Measurements from ENCODE around the gene DPM1.

The DPM1 gene

GRCh38 chr20:50957798-50958614 is at the start of gene DPM1:
TSS of gene DPM1 (minus strand) at chr20:50958532. CDS start at chr20:50958523, 9 bp downstream.
- DNase-seq (ENCODE audit: low spot score) = peak; percentile 87

DNA sequence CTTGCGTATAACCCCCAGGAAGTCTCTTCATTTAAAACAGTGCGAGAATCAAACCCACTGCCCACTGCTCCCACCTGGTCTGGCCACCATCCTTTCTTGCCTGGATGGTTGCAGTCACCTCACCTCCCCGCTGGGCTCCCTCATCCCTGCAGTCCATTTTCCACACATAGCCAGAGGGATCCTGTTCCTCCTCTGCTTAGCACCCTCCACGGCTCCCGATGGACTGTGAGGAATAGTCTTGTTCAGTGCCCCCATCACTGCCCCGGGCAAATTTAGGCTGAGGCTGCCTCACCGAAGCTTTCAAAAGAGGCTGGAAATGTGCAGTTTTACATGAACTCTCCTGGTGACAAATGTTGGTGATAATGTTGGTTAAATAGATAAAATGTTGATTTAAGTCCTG is 46.9 kb upstream of the DPM1 start:
- DNase-seq (ENCODE audit: low spot score) = no peak

DNA sequence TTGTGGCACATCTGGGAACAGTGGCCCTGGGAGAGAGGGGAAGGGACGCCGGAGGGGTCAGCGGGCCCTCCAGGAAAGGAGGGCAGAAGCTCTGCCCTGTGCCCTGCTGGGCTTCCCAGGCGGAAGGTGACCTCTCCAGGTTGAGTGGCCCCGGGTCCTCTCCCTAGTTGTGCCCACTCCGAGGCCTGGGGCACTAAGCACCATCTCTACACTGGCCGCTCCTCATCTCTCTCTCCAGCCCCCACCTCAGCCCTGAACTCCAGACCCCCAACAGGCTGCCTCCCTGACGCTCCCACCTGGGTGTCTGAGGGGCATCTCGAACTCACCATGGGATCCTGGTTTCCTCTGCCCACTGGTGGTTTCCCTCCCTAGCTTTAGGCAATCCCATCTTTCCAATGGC is 46.4 kb upstream of the DPM1 start:
- DNase-seq (ENCODE audit: low spot score) = no peak

DNA sequence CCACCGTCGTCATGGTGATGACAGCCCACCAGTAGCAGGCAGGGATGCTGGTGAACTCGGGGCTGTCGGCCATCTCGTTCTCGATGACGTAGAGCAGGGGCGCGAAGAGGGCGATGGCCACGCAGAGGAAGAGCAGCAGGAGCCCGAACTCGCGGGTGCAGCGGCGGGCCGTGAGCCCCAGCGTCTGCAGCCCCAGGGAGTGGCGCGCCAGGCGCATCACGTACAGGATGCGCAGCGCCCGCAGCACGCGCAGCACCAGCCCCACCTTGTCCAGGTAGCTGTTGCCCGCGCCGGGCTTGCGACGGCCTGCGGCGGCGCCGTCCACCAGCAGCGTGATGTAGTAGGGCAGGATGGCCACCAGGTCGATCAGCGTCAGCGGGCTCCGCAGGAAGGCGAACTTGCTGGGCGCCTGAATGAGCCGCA is 46.0 kb upstream of the DPM1 start:
- DNase-seq (ENCODE audit: low spot score) = no peak

- no peak for DNase-seq (ENCODE audit: low spot score)
These were observed 45.4 kb upstream of the DPM1 start for GRCh38 chr20:51003753-51004152.

- DNase-seq (ENCODE audit: low spot score) = no peak
These were observed 44.3 kb upstream of the DPM1 start for GRCh38 chr20:51002633-51003032.

DNA sequence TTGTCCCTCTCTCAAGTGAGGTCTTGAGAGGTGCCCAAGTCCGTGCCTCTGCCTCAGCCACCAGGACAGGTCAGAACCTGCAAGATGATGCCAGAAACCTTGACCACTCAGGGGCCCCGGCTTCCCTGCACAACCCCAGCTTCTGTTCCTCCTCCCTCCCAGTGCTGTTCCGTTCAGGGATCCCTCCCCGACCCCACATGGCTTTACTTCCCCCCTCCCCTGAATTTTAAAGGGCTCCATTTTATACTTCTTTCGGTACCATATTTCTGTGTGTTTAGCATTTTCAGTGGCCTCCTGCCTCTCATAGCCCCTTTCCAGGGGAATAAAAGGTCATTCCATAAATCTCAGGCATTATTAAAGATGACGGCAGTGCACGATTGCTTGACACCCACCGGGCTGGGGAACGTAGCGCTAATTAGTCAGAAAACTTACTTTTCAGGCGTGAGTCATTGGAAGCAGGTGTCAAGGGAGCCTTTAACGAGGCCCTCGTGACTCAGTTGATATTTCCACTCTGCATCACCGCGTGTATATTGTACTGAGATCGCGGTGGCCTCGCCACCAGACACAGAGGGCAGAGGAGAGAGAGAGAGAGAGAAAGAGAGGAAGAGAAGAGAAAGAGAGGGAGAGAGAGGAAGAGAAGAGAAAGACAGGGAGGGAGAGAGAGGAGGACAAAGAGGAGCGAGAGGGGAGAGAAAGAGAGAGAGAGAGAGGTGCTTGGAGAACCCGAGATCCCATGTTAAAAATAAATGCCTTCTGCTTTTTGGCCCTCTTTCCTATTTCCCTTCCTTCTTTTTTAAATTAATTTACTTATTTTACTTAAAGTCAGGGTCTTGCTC is 43.3 kb upstream of the DPM1 start:
- no peak for DNase-seq (ENCODE audit: low spot score)

DNA sequence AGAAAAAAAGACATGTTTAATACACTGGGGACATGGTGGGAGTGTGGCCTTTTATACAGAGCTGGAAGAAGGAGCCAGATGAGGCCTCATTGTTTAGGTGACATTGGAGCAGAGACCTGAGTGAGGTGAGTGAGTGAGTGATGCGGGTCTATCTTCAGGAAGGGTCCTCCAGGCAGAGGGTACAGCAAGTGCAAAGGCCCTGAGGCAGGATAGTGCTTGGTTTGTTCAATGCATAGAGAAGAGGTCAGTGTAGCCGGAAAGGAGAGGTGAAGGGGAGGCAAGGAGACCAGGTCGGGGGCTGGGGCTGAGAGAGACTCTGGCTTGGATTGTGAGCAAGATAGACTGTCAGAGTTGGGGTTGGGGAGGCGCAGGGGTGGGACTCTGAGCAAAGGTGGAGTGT is 41.0 kb upstream of the DPM1 start:
- DNase-seq (ENCODE audit: low spot score) = no peak

DNA sequence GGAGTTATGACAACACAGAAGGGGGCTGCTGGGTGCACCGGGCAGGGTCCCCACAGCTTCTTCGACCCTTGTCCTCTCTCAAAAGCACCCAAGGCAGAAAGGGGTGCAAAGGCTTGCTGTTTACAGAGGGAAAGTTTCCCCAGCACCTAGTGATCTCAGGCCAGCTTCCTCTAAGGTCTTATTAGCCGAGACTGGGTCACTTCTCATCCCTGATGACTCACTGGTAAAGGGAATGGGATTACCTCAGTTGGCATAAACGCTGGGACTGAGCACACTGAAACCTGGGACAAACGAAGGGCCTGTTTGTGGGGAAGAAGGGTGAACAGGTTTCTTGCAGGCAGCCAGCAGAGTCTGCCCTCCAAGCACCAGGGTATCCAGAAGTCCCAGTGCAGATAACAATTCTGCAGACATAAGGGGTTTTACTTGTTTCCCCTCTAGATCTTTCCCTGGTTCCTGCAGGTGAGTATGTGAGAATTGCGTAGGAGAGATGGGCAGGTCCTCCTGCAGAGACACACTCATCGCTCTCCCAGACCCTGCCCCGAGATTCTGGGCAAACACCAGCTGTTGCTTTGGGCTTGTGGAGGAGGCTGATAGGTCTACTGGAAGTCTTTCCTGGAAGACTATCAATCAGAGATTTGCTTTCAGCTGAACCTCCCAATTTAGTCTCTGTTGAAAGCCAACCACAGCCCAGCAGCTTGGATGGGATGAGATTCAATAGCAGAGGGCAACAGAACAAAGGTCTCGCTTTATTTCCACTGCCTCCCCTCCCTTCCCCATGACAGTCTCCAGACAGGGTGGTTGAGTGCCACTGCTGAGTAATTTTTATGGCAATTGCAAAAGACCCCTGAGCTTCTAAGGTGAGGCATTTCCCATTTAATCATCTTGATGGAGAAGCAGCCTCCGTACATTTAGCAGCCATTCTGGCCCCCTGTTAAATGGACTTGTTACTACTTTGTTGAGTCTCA is 38.9 kb upstream of the DPM1 start:
- no peak for DNase-seq (ENCODE audit: low spot score)

DNA sequence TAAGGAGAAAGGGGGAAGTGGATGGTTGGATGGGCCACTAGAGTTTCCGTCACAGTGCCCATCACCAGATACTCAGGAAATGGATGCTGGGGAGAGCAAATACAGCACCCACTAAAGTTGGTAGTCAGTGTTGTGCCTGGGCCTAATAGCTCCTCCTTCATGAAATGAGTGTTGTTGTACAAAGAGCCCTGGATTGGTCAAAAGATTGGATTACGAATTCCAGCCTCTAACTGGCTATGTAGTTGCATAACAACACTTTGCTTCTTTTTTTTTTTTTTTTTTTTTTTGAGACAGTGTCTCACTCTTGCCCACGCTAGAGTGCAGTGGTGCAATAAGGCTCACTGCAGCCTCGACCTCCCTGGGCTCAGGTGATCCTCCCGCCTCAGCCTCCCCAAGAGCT is 37.2 kb upstream of the DPM1 start:
- no peak for DNase-seq (ENCODE audit: low spot score)

DNA sequence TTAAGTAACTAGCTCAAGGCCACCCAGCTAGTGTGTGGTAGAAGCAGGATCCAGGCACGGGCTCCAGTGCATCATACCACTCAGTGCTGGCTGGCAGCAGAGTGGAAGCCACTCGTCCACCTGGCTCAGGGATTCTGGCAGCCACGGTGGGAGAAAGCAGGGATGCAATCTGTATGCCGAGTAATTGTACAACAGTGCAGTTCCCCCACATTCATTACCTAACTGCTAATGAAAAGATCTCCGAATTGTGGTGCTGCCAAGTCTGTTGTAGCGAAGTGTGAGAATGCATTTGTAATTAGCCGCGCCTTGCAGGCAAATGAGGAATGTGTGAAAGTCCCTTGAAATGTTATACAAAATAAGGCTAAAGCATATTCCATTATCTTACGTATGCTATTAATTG is 35.5 kb upstream of the DPM1 start:
- DNase-seq (ENCODE audit: low spot score) = no peak

DNA sequence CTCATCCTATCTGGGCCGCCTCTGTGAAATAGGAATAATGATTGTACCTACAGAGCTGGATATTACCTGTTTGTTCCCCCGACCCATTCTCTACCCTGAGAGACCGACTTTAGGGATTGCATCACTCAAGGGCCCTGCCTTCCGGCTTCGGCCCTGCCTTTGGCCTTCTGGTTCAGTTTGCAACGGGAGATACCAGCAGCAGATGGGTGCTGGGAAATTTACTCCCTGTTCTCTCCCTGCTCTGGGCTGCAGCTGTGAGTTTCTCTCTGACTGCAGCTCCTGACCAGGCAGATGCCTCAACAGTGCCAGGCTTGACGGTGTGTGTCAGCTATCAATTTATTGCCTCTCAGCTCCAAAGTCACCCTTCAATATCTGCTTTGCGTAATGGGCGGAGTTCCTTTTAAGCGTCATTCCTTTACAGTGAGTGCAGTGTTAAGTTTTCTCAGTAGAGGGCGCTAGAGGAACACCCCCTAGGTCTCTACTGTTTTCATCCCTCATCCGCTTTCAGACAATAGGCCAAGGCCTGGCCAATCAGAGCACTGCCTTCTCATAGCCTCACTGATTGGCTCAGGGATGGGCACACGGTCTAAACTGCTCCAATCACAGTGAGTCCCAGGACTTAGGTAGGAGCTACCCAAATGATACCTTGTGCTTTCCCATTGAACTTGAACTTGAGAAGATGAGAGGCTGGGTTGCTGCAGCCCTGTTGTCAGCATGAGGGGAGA is 34.6 kb upstream of the DPM1 start:
- DNase-seq (ENCODE audit: low spot score) = peak; percentile 6

DNA sequence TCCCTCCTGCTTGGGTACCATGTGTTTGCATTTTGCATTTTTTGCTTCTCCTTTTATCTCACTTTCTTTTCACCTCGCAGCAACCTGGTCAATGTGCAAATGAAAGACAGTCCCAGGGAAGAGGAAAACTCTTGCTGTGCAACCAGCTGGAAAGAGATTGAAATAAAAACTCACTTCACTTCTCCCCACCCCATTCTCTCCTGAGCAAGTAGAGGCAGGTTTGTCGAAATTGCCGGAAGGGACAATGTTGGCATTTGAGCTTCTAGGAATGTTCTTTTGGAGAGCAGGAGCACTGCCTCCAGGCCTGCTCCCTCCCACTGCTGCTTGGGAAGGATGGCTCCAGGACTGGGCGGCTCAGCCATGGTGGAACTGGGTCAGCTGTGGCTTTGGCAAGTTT is 34.0 kb upstream of the DPM1 start:
- no peak for DNase-seq (ENCODE audit: low spot score)

- DNase-seq (ENCODE audit: low spot score) = no peak
These were observed 32.7 kb upstream of the DPM1 start for GRCh38 chr20:50991076-50991475.

GRCh38 chr20:50987493-50988210 is 29.3 kb upstream of the DPM1 start:
- DNase-seq (ENCODE audit: low spot score) = peak; percentile 78

DNA sequence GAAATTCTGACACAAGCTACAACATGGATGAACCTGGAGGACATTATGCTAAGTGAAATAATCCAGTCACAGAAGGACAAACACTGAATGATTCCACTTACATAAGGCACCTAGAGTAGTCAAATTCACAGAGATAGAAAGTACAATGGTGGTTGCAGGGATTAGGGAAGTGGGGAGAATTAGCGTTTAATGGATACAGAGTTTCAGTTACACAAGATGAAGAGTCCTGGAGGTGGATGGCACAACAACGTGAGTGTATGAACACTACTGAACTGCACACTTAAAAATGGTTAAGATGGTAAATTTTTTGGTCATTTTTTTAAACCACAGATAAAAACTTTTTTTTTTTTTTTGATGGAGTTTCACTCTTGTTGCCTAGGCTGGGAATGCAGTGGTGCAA is 25.0 kb upstream of the DPM1 start:
- DNase-seq (ENCODE audit: low spot score) = no peak

- DNase-seq (ENCODE audit: low spot score) = no peak
These were observed 24.0 kb upstream of the DPM1 start for GRCh38 chr20:50982363-50982762.

GRCh38 chr20:50981714-50982048 is 23.3 kb upstream of the DPM1 start:
- DNase-seq (ENCODE audit: low spot score) = no peak

- peak; percentile 61 for DNase-seq (ENCODE audit: low spot score)
These were observed 22.8 kb upstream of the DPM1 start for GRCh38 chr20:50980851-50981713.
